DOHH2 (cell line): ENCODE results near the gene FSHR.

Source experiments
- EZH2phosphoT487 ChIP-seq: fragments of 200-600 bp; sonication (generic); IDR thresholded peaks from 2 replicates; pipeline ENCODE4 v1.6.1; 2017; ENCODE audit warnings: borderline replicate concordance, mild to moderate bottlenecking, antibody characterized with exemption, low read length, moderate library complexity, mixed read lengths
- TF ChIP-seq, protein P1 (sequence below): fragments of 200-600 bp; sonication (generic); IDR thresholded peaks from one replicate; pipeline ENCODE4 v1.5.1; 2014; ENCODE audit warnings: antibody characterized with exemption, mild to moderate bottlenecking, low read depth, low read length; ENCODE audit not compliant: poor library complexity, severe bottlenecking

DNA sequence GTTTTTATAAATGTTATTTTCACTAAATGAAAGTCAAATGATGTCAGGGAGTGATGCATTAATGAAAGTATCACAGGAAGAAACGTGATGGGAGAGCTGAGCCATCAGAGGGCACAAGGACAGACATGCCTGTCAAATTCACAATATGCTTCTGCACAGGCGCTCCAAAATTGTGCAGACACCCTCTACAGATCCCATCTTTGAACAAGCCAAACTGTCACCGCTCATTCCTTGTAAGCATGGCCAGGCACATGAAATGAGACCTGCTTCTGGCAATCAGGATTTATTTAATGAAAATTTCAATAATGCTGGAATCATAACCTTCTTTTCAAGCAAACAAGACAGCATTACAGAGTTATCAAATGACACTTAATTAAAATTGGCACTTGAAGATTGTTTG, 20.4 kb upstream of the FSHR start:
- TF ChIP-seq EZH2phosphoT487 = no peak
- TF ChIP-seq, protein P1, sequence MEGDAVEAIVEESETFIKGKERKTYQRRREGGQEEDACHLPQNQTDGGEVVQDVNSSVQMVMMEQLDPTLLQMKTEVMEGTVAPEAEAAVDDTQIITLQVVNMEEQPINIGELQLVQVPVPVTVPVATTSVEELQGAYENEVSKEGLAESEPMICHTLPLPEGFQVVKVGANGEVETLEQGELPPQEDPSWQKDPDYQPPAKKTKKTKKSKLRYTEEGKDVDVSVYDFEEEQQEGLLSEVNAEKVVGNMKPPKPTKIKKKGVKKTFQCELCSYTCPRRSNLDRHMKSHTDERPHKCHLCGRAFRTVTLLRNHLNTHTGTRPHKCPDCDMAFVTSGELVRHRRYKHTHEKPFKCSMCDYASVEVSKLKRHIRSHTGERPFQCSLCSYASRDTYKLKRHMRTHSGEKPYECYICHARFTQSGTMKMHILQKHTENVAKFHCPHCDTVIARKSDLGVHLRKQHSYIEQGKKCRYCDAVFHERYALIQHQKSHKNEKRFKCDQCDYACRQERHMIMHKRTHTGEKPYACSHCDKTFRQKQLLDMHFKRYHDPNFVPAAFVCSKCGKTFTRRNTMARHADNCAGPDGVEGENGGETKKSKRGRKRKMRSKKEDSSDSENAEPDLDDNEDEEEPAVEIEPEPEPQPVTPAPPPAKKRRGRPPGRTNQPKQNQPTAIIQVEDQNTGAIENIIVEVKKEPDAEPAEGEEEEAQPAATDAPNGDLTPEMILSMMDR = no peak
